Myocyte (in vitro differentiated cells): ENCODE results near the gene SCARB1. TPM values are rescaled to one million over a fixed set of nuclear protein-coding genes. Genes with fewer than 3 reads are reported as not detected.
"Not testable (repeated sequence)": the region's sequence is repeated elsewhere in the genome, so short reads cannot be mapped to it uniquely, and the experiment has no call there.

Source experiments
- DNase-seq: peaks from one replicate; pipeline ENCODE4 v3.0.0-alpha.2; 2012; ENCODE audit warnings: low read depth
- polyA plus RNA-seq: library from polyadenylated mRNA; unstranded; fragments of >200 nt; gene quantifications from one replicate; pipeline ENCODE4 v1.2.1, GENCODE V29; 2012; ENCODE audit warnings: missing spikeins
- total RNA-seq: library from RNA; depleted of rRNA; stranded (reverse); fragments of >200 nt; gene quantifications from 2 replicates; pipeline ENCODE4 v1.2.3, GENCODE V29; 2014

The SCARB1 gene, protein sequence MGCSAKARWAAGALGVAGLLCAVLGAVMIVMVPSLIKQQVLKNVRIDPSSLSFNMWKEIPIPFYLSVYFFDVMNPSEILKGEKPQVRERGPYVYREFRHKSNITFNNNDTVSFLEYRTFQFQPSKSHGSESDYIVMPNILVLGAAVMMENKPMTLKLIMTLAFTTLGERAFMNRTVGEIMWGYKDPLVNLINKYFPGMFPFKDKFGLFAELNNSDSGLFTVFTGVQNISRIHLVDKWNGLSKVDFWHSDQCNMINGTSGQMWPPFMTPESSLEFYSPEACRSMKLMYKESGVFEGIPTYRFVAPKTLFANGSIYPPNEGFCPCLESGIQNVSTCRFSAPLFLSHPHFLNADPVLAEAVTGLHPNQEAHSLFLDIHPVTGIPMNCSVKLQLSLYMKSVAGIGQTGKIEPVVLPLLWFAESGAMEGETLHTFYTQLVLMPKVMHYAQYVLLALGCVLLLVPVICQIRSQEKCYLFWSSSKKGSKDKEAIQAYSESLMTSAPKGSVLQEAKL
- total RNA-seq = 3.0 and 8.1 TPM in 2 replicates
- polyA plus RNA-seq = 12.4 TPM

DNA sequence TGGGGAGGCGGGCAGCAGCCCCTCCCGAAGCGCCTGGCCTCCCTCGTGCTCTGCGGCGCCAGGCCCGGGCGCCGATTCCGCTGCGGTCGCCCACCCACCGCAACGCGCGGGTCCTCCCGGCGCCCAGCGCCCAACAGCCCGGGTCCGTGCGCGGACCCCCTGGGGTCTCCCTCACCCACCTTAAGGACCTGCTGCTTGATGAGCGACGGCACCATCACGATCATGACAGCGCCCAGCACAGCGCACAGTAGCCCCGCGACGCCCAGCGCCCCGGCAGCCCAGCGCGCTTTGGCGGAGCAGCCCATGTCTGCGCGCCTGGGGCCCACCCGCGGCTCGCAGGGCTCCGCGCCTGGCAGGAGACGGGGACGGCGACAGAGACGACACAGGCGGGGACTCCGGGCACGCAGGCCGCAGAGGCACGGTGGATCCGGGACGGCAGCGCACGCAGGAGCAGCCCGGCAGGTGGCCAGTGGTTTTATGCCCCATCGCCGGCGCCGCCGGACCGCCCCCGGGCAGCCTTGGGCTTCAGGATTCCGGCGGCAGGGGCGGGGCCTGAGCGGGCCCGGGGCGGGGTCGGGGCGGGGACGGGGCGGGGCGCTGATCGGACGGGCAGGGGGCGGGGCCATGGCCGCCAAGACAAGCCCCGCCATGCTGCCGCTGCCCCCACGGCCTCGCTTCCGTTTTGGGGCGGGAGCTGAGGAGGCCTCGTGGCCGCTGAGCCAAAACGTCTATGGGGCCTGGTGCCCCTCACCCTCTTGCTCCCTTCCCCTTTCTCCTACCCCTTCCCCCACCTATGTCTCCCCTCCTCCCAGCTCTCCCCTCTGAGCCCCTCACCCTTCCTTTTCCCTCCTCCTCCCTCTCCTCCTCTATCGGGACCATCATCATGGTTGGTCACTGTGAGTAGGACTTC lies at the start of gene SCARB1:
Gene SCARB1, minus strand, starts transcription at position 449 of the 910 bp plus-strand sequence. Its CDS starts 144 bp downstream, at position 305.
- DNase-seq = peak; percentile 82

DNA sequence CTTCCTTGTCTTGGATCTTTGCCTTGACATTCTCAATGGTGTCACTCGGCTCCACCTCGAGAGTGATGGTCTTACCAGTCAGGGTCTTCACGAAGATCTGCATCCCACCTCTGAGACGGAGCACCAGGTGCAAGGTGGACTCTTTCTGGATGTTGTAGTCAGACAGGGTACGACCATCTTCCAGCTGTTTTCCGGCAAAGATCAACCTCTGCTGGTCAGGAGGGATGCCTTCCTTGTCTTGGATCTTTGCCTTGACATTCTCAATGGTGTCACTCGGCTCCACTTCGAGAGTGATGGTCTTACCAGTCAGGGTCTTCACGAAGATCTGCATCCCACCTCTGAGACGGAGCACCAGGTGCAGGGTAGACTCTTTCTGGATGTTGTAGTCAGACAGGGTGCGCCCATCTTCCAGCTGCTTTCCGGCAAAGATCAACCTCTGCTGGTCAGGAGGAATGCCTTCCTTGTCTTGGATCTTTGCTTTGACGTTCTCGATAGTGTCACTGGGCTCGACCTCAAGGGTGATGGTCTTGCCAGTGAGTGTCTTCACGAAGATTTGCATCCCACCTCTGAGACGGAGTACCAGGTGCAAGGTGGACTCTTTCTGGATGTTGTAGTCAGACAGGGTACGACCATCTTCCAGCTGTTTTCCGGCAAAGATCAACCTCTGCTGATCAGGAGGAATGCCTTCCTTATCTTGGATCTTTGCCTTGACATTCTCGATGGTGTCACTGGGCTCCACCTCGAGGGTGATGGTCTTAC lies 49.0 kb upstream of the SCARB1 start:
- not testable (repeated sequence) for DNase-seq

DNA sequence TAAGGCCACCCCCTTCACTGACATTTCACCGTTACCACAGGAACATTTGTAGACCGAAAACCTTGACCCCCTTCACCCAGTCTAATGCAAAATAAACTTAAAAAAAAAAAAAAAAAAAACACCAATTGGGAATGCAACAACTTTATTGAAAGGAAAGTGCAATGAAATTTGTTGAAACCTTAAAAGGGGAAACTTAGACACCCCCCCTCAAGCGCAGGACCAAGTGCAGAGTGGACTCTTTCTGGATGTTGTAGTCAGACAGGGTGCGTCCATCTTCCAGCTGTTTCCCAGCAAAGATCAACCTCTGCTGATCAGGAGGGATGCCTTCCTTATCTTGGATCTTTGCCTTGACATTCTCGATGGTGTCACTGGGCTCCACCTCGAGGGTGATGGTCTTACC lies 47.9 kb upstream of the SCARB1 start:
- not testable (repeated sequence) for DNase-seq

DNA sequence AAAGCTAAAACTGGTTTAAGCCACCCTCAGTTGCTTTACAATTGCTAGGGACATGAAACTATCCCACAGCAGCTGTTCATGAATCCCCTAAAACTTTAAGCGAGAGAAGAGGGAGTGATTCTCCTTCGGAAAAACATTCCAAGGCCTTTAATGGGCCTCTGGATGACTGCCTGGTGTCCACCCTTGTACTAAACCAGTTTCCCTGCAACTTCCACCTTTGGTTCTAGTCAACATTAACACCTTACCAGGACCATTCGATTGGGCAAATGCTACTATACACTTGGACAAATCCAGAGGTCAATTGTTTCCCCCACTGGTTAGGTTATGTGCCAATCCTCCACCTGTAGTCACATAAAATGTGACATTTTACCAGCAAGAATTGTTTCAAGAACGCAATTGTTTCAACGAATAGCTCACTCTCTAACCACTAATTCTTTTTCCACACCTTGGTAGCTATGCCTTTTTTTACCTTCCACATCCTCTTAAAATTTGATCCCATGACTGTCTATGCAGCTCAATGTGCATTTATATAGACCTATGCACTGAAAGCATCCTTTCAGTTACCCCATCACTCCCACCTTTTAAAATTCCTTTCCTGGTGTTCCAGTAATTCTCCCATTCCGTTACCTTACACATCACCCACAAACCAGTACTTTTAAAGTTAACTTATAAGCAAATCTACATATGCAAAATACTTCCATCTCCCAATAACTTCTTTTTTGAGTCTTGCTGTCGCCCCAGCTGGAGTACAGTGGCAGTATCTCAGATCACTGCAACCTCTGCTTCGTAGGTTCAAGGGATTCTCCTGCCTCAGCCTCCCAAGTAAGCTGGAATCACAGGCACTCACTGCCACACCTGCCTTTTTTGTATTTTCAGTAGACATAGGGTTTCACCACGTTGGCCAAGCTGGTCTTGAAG lies 47.2 kb upstream of the SCARB1 start:
- peak; percentile 11 for DNase-seq

DNA sequence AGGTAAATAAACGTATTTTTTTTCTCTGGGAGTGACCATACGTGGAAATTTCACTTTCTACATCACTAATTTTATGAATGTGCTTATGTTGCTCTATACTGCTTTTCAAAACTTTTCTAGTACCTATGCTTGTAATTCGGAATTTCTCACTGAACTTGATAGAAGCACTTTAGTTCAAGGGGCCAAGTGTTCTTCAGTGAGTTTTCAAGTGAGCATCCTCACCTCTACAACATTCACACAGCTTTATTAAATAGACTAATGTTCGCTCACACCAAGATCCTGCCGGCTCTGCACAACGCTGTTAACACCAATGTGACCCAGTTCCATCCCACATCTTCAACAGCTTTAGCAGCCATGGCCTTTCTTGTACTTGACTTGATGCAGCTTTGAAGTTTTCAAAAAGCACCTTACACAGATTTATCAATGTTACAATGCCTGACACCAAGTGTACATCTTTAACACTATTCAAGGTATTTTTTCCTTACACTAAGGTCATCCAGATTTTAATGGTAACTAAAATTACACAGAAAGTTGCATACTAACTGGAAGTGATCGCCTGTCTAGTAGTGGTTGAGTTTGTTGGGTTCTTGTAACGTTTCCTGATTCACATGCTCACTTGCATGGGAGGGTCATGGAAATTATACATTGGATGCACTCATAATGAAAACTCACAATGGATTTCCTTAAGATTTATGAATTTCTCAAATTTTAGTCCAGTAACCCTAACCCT lies 46.3 kb upstream of the SCARB1 start:
- DNase-seq = peak; percentile 50

DNA sequence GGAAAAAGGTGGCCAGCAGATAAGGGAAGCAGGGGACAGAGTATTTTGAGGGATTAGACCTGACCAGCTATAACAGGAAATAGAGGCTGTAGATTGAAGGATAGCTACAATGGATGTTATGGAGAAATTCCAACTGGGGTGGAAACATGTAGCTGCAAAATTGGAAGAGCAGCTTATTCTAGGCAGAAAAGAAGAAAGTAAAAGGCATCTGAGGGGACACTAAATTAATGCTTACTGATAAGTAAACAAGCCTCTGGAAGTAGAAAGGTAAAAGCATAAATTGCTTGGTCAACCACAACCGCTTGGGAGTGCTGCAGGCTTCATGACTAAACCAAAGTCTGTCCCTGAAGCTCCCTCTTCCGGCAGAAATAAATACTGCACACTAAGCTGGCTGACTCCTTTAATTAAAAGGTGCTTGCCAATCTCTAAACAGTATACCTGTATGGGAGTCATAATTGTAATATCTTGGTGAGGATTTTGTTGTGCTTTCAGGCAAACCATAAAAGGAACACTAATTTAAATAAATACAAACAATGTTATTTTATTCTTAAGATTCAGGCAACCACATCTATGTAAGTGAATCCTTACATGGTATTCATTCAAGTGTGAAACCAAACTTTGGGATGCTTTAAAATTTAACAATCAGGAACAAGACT lies 43.1 kb upstream of the SCARB1 start:
- DNase-seq = peak; percentile 94

DNA sequence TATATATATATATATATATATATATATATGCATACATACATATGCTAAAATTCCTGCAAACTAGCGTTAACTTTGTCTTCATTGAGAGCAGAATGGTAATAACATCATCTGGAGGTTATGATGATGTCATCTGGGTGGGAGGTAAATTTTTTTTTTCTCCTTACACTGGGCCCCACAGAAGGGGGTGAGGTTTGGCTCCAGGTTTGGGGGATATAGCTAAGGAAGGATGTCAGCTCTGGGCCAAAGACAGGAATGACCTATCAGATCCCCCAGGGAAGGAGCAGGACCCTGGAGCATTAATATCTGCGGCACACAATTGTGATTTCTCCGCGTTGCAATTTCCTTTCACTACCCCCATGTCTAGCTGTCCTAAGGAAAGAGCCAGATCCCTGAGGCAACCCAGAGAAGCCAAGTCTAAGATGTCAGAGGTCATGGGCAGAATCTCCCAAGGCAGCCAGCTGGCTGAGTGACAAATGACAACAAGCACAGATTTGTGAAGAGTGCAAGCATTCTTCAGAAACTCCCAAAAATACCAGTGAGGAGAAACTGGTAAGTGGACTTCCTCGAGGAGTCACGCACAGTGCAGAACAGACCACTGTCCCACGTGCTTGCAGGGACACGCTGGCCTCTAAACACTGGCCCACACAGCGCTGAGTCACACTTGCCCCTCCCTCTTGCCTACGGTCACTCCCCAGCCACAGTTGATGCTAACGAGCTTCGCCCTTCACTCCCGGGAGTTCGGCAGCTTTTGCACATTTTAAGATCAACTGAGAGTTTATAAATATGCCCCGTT lies 40.8 kb upstream of the SCARB1 start:
- DNase-seq = peak; percentile 90

DNA sequence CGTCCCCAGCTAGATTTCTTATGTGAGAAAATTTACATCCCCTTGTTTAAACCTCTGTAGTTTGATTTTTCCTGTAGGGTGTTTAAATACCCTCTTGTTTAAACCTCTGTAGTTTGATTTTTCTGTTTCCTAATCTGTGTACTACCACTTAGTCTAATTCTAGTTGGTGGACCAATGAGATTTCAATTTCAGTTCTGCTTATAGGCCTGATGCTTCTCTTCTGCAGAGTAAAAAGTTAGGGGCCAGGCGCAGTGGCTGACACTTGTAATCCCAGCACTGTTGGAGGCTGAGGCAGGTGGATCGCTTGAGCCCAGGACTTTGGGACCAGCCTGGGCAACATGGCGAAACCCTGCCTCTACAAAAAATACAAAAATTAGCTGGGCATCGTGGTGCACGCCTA lies 39.3 kb upstream of the SCARB1 start:
- DNase-seq = no peak

DNA sequence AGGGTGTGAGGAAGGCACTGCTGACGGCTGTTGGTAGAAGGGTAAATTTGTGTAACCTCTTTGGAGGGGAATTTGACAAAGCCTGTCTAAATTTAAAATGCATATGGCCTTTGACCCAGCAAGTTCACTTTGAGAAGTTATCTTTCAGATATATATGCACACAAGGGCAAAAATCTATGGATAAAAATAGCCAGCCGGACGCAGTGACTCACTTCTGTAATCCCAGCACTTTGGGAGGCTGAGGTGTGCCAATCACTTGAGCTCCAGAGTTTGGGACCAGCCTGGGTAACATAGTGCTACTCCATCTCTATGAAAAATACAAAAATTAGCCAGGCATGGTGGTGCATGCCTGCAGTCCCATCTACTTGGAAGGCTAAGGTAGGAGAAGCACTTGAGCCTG lies 37.3 kb upstream of the SCARB1 start:
- DNase-seq = no peak

DNA sequence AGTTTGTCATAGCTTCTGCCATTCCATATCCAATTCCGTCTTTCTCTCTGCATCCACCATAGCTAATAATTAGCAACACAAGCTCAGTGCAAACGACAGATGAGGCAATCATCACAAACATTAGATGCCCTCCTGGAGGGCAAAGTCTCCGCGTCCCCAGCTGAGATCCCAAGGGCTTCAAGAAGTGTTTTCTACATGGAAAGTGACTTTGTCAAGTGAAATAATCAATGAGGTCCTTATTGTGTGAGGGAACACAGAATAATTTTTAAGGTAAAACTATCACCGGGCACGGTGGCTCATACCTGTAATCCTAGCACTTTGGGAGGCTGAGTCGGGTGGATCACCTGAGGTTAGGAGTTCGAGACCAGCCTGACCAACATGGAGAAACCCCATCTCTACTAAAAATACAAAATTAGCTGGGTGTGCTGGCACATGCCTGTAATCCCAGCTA lies 36.7 kb upstream of the SCARB1 start:
- DNase-seq = not testable (repeated sequence)

DNA sequence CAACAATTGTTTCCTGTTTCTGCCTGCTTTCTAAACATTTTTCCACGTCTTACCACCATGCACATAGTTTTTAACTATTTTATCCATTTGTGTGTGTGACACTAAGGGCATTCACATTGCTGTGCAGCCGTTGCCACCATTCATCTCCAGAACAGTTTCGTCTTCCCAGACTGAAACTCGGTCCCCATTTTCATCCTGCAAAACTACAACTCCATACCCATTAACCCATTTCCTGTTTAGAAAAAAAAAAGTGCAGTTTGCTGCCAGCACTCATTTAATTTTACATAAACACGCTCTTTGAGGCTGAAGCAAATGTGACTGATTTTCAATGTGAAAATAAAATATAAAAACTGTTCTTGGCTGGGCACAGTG lies 35.2 kb upstream of the SCARB1 start:
- no peak for DNase-seq

DNA sequence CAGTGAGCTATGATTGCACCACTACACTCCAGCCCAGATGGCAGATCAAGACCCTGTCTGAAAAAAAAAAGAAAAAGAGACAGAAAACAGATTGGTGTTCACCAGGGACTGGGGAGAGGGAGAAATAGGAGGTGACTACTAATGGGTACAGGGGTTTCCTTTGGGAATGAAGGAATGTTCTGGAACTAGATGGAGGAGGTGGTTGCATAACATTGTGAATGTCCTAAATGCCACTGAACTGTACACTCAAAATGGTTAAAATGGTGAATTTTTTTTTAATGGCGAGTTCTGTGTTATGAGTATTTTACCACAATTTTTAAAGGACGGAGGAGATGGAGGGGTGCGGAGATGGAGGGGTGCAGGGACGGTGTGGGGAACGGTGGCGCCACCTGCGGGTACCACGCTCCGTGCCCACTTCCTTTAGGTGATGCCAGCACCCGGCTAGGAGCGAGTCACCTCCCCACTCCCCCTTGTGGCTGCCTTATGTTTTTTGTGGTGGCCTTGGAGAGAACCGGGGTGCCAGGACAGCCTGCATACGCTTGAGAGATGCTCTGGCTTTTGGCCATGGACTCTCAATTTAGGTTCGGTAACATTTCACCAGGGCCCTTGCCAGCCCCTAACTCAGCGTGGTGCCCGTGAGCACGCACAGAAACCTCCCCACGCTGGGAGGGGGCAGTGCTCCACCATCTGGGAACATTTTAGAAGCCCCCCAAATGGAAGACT lies 34.7 kb upstream of the SCARB1 start:
- DNase-seq = peak; percentile 18

DNA sequence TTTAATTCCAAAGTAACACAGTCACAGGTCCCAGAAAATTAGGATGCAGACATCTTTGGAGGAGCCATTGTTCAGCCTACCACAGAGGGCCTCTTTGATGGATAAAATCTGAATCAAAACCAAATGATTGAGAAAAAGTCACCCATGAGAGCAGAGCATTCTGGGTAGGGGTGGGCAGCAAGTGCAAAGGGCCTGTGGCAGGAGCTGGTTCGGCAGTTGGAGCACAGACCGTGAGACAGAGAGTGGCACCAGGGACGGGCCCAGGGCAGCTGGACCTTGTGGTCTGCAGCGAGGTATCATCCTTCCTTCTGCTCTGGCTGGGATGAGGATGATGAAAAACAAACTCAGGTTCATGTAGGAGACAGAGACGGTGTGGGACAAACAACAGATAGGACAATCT lies 32.8 kb upstream of the SCARB1 start:
- DNase-seq = no peak

DNA sequence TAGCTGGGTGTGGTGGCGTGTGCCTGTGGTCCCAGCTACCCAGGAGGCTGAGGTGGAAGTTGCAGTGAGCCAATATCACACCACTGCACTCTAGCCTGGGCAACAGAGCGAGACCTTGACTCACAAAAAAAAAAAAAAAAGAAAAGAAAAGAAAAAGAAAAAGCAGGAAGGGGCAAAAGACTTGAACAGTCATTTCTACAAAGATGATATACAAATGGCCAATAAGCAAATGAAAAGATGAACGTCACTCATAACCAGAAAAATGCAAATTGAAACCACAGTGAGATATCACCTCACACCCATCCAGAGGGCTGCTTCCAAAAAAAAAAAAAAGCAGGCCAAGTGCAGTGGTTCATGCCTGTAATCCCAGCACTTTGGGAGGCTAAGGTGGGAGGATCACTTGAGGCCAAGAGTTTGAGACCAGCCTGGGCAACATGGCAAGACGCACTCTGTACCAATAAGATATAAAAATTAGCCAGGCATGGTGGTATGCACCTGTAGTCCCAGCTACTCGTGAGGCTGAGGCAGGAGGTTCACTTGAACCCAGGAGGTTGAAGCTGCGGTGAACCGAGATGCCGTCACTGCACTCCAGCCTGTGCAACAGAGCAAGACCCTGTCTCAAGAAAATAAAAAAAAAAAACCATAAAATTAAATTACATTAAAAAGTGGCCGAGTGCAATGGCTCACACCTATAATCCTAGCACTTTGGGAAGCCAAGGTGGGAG lies 30.3 kb upstream of the SCARB1 start:
- no peak for DNase-seq

DNA sequence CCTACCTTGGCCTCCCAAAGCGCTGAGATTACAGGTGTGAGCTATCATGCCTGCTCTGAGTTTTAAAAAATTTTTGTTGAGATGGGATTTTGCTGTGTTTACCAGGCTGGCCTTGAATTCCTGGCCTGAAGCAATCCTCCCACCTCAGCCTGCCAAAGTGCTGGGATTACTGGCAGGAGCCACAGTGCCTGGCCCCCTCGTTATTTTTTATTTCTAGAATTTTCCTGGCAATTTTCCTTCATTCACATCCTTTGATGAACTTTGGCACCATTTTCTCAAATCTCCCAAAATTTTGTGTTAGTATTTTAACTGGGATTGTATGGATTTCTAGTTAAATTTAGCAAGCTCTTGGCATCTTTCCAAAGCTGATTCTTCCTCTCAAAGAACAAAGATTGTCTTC lies 24.6 kb upstream of the SCARB1 start:
- DNase-seq = no peak

DNA sequence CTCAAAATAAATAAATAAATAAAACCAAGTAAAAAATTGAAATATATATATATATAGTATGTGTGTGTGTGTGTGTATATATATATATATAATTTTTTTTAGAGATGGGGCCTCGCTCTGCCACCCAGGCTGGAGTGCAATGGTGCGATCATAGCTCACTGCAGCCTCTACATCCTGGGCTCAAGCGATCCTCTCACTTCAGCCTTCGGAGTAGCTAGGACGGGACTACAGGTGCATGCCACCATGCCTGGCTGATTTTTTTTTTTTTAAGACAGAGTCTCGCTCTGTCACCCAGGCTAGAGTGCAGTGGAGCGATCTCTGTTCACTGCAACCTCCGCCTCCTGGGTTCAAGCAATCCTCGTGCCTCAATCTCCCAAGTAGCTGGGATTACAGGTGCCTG lies 24.1 kb upstream of the SCARB1 start:
- not testable (repeated sequence) for DNase-seq
